ENCODE data around the gene LRRC28.

DNA sequence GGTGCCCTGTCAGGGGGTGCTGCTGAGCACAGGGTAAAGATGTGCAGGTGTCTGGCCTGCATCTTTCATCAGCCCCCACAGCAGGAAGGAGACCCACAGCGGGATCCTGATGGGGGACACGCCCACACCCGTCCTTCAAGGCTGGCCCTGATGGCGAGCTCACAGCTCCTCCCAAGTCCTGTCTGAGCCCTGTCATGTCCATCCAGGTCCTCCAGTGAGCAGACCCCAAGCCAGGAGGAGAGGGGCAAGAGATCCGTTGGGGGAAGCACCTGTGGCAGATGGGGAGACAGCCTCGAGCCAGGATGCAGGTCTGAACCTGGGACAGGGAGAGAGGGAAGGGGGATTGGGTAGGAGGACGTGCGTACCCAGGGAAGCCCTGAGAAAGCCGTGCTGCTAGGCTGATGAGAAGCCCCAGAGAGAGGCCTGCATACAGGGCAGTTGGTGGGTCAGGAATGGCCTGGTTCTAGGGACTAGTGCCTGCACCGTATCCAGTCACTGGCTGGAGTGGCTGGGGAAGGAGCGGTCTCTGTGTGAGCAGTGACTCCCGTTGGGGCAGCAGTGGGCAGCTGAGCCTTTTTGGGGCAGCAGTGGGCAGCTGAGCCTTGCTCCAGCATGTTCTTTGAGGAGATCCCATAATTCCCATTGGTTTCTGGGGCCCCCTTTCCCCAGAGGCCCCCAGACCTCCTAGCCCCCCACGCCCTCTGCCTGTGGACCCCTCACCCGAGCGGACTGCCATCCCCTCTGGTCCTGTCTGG lies 181.2 kb downstream of the LRRC28 start:
- TF ChIP-seq GATA2 (IDR thresholded peaks at IDR 0.05; ENCODE audit: low read depth, low read length) = no peak
- TF ChIP-seq GATA3 (IDR thresholded peaks at IDR 0.05; ENCODE audit: low read depth, low read length) = no peak

Measured in SH-SY5Y (cell line).